HG03342 (cell line): ENCODE measurements around the gene ERO1B.

Source experiments
- ATAC-seq: cut with Tn5 transposase; IDR thresholded peaks from one replicate; pipeline ENCODE4 v1.9.1; 2021; ENCODE audit warnings: mild to moderate bottlenecking, moderate library complexity; ENCODE audit not compliant: unreplicated experiment

Gene ERO1B

DNA sequence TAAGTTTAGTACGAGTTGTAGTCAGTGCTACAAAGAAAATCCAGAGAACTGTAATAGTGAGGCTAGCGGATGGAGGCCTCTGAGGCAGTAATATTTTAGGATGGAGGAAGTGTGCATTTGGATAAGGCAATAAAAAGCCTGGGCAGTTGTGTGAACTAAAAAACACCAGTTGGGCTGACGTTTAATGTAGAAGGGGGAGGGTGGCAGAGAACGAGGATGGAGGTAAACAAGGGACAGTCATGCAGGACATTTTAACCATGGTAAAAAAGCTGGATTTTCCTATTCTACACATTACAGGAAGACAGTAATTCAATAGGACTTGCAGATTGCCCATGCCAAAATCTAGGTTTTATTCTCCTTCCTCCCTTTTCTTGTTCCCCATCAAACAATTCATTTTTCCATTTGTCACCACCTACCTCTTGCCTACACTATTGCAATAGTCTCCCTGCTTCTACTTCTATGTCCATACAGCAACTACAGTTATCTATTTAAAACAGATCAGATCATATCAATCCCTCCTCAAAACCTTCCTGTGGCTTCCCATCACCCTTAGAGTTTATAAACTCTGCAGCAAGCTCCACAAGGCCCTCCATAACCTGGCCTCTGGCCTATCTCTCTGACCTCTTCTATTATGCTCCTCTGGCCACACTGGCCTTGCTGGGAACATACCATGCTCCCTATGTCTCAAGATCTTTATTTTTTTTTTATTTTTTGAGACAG, 27.7 kb downstream of the ERO1B start:
- ATAC-seq, result no peak

DNA sequence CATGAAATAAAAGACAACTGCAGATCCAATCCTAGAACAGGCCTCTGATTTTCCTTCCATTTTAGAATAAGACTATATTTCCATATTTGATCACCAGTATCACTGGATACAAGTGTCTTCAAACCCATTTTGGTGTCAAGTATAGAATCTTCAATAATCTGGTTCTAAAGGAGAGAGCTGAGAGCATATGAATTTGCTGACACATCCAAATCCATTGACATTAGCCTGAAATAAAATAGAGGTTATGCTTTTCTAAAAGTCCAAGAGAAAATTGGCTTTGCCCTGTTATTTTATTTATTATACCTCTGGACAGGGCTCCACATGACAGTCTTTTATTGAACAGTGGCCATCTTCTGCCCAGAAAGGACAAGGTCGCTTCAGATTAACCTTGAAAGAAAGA, 28.6 kb downstream of the ERO1B start:
- no peak for ATAC-seq

DNA sequence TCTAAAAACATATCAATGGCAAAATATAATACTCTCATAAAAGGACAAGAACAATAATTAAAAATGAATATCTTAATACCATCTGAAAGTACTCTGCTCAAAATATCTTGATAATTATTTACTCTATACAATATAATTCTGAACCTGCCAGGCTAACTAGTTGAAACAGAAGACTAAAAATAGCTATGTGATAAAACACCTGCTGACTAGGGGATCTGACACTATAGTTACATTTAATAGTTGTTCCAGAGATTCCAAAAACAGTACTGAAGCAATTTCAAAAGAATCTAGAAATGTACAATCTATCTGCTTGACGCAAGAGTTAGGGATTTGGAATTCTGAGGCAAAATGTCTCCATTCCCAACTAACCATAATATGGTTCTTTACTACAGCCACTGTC, 30.2 kb downstream of the ERO1B start:
- ATAC-seq, result no peak

DNA sequence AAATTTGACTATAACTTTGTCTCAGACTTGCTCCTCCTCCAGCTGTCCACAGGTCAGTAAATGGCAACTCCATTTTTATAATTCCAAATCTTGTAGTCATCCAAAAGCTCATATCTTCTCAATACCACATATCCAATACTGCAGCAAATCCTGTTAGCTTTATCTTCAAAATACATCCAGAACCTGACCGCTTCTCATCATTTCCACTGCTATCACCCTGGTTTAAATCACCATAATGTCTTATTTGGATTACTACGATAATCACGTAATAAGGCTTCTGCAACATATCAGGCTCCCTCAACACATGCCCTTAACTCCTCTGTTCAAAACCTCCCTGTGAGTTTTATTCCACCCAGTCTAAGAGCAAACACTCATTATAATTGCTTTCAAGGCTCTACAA, 34.5 kb downstream of the ERO1B start:
- ATAC-seq, result no peak

DNA sequence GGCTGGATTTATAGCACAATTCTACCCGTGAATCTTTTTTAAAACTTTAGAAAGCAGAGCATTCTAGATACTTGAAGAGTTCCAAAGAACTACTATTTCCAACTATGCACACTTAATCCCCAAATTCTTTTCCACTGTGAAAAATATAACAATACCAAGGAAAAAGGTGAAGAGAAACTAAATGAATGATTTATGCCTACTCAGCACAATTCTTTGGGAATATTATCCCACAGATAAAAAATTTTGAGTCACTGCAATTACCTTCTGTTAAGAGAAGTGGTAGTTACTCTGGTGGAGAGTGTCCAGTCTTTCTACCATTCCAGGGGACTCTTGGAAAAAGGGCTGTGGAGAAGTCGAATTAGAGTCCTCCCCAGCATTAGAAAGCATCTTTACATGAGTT, 39.2 kb downstream of the ERO1B start:
- no peak for ATAC-seq

DNA sequence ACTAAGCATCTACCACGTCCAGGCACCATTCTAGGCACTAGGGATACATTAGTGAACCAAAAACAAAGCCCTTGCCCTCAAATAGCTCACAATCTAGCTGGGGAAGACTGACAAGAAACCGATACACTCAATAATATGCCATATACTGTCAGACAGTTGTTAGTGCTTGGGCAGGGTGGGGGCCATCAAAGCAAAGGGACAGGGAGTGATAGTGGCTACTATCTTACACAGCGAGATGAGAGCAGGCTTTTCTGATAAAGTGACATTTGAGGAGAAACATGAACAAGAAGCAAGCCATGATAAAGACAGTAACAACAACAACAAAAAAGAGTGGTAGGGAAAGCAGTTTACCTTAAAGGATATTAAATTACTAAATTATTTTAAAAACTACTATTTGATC, 41.1 kb downstream of the ERO1B start:
- no peak for ATAC-seq

DNA sequence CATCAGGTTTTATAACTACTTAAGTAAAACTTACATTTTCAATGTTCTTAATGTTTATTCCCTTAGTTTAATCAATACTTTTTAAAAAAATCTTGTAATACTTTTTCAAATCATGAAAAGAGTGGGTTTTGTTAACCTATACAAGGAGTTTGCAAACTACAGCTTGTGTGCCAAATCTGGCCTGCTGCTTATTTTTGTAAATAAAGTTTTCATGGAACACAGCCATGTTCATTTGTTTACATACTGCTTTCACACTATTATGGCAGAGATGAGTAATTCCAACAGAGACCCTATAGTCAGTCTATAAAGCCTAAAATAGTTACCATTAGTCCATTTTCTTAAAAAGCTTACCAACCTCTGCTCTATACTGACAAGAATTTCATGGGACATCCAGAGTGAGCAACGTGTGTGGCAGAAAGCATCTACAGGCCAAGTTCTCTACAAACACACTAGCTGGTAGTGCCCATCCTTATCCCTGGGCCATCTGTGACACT, 42.6 kb downstream of the ERO1B start:
- ATAC-seq, result no peak

DNA sequence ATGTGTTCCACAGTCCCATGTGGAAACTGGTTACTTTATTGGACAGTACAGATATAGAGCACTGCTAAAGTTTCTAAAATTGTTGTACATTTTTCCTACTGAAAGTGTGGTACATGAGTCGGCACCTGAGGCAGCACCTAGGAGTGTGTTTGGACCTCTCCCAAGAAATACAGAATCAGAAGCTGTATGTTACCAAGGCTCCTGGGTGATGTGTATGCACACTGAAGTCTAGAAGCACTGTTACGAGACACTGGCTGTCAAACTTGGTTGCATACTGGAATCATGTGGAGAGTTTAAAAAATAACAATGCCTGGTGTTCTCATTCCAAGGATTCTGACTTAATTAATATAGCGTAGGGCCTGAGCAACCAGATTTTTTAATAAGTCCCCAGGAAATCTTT, 46.6 kb downstream of the ERO1B start:
- ATAC-seq, result no peak

DNA sequence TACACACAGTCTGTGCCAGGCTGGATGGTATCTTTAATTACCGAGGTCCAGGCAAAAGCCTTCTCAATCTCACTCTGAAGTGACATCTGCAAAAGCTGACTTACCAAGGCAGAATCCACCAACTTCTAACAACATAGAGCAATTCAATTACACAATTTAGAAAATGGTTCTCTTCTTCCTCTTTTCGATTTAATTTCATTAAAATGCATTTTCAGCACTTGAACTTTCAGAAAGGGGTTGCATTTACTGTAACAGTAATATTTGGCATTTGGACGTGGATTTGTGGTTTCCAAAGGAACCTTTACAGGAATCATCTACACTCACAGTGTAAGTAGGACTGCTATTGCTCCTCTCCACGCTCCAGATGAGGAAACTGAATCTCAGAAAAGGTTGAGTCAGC, 53.3 kb downstream of the ERO1B start:
- no peak for ATAC-seq

DNA sequence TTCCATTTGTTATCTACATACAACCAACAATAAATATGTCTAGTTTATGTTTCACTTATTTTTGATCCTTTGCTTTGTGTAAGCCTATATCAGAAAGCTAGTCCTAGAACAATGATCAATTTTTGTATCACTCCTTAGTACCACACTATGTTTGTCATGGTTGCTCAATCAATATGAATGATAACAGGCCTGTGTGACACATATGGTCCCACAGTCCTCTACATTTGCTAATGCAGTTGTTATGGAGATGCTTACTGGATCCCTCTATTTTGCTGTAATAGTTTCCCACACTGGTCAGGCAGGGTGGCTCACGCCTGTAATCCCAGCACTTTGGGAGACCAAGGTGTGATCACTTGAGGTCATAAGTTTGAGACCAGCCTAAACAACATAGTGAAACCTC, 59.1 kb downstream of the ERO1B start:
- no peak for ATAC-seq

DNA sequence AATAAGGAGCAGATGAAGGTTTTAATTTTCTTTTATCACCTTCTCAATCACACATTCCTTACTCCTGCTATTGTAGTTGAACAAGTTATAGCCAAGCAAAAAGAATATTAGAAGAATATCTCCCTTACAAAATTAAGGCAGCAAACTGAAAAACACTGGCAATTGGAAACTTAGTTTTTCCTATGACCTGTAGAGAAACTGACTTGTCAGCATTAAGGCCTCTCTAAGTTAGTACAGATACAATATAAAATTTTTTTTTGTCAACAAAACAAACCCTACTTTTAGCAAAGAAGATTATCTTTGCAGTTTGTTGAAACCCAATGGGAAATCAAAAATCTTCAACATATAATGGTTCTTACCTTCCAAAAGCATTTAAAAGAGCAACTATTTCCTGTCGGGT, 61.3 kb downstream of the ERO1B start:
- ATAC-seq, result no peak

DNA sequence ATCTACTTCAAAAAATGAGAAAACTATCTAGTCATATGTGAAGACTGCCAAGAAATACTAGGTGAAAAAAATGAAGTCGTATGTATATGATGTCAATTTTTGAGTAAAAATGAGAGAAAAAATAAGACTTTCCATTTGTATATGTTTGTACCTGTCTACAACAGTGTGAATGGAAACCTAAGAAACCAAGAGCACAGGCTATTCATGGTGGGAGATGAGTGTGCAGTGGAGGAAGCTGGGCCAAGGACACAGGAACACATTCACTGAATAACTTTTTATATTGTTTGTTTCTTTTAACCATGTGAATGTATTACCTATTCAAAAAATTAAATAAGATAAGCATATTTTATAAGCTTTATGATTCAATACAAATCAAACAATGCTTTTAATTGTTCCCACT, 67.0 kb downstream of the ERO1B start:
- no peak for ATAC-seq

DNA sequence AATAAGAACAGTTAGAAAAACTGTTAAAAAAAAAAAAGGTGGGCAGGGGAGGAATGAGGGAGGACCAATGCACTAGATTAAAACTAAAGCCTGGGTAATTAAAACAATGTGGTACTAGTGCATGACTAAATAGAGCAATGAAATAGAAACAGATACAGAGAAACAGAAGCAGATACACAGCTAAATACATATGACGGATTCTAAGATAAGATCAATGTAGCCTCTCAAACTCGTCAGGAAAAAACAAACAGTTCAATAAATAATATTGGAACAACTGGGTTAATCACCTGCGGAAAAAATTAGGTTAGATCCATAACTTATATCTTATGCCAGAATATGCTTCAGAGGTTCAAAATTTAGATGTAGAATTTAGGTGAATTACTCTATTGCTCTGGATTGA, 68.2 kb downstream of the ERO1B start:
- no peak for ATAC-seq

DNA sequence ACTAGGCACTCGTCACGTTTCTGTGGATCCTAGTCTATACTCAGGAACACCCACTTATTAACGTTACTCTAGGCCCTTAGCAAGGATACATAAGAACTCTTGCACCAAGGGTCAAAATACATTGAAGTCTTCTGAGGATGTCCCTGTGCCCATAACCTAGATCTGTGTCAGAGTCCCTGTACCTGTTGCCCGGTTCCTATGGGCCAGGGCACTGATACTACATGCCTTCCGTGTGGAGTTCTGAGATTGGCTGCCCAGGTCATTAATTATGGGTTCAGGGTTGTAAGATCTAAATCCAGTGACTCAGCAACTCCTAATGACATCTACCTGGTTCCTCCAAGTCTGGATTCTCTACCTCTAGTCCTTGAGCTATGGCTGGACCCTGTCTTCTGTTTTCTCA, 69.9 kb downstream of the ERO1B start:
- ATAC-seq, result no peak

DNA sequence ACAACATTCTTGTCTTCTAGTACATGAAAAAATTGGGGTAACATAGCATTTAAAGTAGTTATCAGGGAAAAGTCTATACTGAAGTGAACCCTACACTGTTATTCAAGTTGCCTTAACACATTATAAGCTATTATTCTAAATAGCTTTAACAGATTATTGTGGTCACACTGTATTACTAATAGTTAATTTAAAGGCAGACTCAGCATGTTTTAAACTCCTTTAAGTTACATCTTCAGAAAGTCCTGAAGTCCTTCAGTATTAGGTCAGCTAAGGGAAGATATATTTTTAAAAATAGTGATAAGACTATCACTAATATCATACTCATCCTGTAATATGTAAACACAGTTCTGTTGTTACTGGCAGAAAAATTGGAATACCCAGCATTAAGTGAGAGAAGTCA, 72.0 kb downstream of the ERO1B start:
- ATAC-seq, result no peak

DNA sequence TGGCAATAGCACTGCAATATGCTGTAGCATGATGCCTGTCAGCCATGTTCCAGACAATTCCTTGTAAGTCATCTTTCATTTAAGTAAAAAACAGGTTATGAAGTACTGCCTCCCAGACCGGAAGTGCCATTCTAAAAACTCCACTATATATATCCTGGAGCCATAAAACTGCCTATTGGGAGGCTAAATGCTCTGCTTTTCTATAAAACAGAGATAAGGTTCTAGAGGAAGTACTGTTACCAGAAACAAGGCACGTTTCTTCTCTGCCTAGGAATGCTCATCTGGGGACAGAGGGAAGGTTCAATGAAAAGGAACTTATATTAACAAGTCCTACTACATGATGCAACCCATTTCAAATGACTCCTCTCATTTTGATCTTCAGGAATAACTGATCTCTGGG, 72.6 kb downstream of the ERO1B start:
- ATAC-seq, result no peak

DNA sequence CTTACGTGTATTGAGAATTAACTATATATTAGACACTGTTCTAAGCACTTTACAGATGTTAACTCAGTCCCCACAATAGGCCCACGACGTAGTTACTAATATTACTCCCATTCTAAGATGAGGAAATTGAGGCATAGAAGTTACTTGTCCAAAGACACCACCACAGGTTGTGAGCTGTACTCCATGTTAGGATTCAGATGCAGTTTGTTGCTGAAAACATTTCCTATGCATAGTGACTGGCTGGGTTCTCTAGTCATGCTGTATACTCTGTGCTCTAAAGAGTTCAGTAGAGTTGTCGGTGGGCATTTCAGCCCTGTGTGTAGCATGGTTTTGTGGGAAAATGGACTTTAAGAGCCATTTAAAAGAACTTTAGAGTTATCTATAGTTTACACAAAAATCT, 74.2 kb downstream of the ERO1B start:
- ATAC-seq, result no peak

DNA sequence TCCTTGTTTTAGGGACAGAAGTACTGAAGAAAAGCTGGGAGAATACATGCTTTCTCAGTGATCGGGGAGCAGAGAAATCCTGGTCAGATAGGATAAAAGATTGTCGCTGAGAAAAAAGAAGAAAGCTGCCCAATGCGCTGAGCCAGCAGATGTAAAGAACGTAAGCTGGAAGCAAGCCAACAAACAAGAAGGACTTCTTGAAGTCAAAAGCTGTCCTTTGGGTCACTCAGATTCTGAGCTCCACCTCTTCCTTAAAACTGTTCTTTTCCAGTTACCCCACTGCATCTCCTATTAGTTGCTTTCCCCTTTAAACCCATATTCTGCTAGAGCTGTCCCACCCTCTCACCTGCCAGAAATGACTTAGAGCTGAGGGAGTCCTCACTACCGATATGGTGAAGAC, 74.6 kb downstream of the ERO1B start:
- ATAC-seq, result no peak

DNA sequence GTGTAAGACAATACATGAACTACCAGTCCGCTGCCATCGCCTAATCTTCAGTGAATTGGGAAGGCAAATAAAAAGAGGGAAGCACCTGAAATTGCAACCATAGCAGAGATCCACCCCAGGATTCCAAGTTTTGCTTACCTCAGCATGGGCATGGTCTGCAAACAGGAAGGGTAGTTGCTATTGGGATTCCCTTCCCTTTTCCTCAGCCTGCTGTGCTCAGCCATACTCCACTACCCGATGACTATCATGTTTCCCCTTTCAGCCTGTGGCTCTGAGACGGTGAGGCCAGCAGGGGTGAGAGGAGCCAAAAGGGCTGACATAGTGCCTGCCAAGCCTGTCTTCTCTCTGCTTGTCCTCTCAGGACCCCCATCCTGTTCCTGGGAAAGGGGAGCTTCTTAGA, 75.2 kb downstream of the ERO1B start:
- ATAC-seq, result no peak

DNA sequence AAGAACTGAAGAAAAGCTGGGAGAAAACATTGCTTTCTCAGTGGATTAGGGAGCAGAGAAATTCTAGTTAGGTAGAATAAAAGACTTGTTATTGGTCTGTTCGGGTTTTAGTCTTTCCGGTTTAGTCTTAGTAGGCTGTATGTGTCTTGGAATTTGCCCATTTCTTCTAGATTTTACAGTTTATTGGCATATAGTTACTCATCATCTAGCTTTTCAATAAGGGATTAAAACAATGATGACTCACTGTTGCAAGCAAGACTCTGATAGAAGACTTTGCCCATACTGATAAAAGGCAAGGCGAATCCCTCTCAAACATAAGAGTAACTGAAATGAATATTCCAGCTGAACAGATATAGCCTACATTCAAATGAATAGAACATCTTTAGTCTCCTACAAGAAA, 77.1 kb downstream of the ERO1B start:
- no peak for ATAC-seq

DNA sequence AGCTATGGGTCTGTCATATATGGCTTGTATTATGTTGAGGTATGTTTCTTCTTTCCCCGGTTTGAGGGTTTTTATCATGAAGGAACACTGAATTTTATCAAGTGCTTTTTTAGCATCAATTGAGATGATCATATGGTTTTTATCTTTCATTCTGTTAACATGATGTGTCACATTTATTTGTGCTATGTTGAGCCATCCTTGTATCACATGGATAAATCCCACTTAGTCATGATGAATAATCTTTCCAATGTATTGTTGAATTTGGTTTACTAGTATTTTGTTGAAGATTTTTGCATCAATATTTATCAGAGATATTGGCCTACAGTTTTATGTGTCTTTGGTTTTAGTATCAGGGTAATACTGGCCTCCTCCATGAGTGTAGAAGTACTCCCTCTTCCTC, 77.7 kb downstream of the ERO1B start:
- ATAC-seq, result no peak

DNA sequence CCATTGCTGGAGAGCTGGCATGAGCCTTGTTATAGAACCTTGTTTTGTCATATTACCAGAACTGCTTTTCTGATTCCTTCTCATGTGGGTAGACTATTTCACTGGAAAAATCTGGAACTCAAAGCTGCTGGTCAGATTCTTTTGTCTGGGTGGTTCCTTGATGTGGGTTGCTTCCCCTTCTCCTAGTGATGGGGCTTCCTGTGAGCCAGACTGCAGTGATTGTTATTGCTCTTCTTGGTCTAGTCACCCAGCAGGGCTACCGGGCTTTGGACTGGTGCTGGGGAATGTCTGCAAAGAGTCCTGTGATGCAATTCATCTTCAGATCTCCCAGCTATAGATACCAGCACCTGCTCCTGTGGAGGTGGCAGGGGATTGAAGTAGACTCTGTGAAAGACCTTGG, 80.0 kb downstream of the ERO1B start:
- ATAC-seq, result no peak

DNA sequence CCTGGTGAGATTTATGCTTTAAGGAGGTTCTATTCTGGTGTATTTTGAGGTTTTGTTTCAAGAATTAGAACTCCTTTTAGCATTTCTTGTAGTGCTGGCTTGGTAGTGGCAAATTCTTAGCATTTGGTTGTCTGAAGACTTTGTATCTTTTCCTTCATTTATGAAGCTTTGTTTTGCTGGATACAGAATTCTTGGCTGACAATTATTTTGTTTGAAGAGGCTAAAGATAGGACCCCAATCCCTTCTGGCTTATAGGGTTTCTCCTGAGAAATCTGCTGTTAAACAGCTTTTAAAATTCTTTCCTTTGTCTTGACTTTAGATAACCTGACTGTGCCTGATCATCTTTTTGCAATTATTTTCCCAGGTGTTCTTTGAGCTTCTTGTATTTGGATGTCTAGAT, 80.8 kb downstream of the ERO1B start:
- no peak for ATAC-seq
